NCI-H128 (cell line): ENCODE results near the gene CNKSR3.
A peak's percentile ranks its signal among the peaks of the same experiment; 100 is the strongest.
"Not testable (repeated sequence)": the region's sequence is repeated elsewhere in the genome, so short reads cannot be mapped to it uniquely, and the experiment has no call there.

ENCODE experiments used
- DNase-seq: peaks from one replicate; lab custom pipeline; 2025; ENCODE audit not compliant: unreplicated experiment; lab: John Stamatoyannopoulos, UW

The CNKSR3 gene

GRCh38 chr6:154510144-154510905 lies at the start of gene CNKSR3:
TSS of gene CNKSR3 (minus strand) at chr6:154510685. CDS start at chr6:154510114, 571 bp downstream.
- peak; percentile 93 for DNase-seq

DNA sequence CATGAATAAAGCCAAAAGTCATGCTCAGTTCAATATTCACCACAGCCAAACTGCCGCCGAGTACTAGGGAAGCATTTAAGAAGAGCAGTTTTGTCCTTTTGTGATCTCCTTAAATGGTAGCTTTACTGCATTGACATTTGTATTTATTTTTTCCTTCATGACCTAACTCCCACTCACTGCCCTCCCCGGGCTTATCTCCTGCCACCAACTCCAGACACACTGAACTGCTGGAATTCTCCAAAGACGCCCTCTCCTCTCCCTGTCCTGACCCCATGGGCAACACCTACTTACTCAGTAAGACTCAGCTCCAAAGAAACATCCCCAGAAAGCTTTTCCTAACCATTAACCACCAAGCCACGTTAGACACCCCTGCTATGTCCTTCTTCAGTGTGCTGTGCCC lies 48.5 kb upstream of the CNKSR3 start:
- no peak for DNase-seq

DNA sequence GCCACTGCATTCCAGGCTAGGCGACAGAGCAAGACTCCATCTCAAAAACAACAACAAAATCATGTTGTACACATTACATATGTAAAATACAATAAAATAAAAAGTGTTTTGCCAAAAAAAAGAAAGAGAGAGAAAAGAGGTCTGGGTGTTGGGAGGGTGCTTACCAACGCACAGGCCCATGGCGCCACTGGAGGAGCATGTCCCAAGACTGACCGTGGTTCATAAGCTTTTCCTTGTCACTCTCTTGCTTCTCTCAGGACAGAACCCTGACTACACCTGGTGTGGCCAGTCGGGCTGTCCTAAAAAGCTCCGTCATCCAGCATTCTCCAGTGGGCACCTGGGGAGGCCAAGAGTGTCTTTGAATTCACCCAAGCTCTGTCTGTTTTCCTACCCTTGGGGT lies 48.0 kb upstream of the CNKSR3 start:
- DNase-seq = no peak

GRCh38 chr6:154555073-154555677 lies 44.7 kb upstream of the CNKSR3 start:
- no peak for DNase-seq

DNA sequence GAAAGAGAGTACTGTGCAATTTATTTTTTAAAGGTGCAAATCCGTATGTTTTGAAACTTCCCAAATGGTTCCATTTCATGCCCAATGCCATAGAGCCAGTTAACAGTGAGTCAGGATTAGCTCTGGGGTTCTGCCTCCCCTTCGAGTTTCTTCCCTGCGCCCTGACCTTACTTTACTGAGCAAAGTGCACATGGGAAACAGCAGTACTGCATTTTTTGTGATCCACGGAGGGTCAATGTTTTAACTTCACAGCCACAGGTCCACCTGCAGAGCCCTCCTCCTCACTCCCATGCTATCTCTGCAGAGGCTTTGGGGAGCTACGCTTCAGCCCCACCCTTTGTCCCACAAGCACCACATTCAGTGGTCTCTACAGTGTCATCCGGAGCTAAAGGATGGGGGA lies 44.0 kb upstream of the CNKSR3 start:
- no peak for DNase-seq

GRCh38 chr6:154550779-154551178 lies 40.3 kb upstream of the CNKSR3 start:
- DNase-seq = no peak

DNA sequence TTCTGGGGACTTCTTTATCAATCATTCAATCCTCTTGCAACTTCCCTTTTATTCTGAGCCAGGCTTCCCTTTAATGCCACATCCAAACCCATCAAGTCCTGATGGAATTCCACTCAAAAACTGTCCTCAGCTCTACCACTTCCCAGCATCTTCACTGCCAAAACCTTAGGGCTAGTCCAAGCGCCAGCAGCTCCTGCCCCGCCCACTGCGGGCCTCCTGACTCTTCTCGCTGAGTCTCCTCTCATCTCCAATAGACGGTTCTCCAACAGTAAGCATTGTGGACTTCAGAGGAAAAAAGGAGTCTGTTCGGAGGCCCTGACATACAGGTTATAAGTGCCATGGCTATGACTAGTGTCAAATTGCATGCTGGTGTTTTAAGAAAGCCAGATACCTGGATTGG lies 38.7 kb upstream of the CNKSR3 start:
- no peak for DNase-seq

DNA sequence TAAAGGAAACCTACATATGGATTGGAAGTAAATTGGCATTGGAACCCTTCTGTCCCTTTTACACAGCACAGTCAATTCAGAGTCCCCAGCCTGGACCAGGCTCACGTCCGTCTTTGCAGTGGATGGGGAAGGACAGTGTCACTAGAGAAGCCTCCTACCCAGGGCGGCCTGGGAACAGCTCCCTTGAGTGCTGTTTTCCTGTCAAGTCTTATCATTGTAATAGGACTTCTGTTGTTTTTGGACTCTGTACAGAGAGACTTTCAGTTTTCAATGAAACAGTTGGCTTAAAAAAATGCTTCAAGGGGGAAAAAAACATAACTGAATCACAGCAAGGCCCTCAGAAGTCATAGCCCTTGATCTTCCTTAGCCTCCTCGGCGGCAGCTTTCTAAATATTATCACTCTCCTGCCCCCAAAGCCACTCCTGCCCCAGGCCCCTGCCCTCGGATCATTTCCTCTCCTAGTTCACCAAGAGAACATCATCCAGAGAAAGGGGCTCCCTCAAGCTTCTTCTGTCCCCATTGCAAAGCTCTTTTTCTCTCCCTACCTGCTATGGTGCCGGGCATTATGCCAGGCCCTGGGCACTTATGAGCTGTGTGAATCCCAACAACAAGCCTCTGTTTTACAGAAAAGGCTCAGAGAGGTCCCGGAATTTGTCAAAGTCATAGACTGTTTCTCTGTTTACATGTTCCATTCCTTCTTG lies 37.8 kb upstream of the CNKSR3 start:
- no peak for DNase-seq

DNA sequence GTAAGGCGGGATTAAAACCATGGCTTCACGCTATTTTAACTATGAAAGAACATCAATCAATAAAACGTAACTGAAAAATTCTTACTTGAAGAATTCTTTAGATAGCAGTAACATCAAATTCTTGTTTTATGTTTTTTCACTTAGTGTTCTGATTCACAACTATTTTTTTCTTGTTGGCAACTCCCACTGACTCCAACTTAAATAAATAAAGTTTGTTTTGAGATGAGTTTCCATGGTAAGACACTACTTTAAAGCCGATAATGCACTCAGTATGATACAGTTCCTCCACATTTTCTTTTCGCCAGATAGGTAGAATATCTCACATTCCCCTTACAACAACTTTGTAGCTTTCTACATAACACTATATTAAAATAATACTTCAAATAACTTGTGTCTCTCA lies 33.1 kb upstream of the CNKSR3 start:
- DNase-seq = no peak

- no peak for DNase-seq
These were observed 32.3 kb upstream of the CNKSR3 start for GRCh38 chr6:154542747-154543146.

GRCh38 chr6:154541837-154542236 lies 31.4 kb upstream of the CNKSR3 start:
- DNase-seq = not testable (repeated sequence)

- DNase-seq = no peak
These were observed 29.2 kb upstream of the CNKSR3 start for GRCh38 chr6:154539593-154540269.

DNA sequence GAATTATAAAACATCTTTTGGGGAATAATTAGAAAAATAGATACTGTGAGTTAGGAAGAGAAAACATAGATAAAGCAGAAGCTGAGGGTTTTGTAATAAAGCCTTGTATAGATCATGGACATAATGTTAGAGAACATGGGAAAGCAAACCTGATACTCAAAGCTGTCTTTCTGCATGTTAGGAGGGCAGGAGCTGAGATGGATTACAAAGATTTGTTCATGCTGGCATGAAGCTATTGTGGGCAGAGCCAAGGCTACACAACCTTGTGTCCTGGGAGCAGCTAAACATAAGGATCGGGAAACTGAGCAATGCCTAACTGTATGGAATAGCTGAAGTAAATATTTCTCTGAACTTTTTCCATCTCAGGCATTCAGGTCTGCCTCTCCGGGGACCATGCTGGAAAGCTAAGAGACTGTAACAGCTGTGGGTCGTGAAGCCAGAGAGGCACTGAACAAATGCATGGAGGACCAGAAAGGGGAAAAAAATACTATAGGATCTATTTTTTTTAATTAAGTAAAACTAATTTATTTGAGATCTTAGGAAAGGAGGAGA lies 28.2 kb upstream of the CNKSR3 start:
- no peak for DNase-seq

DNA sequence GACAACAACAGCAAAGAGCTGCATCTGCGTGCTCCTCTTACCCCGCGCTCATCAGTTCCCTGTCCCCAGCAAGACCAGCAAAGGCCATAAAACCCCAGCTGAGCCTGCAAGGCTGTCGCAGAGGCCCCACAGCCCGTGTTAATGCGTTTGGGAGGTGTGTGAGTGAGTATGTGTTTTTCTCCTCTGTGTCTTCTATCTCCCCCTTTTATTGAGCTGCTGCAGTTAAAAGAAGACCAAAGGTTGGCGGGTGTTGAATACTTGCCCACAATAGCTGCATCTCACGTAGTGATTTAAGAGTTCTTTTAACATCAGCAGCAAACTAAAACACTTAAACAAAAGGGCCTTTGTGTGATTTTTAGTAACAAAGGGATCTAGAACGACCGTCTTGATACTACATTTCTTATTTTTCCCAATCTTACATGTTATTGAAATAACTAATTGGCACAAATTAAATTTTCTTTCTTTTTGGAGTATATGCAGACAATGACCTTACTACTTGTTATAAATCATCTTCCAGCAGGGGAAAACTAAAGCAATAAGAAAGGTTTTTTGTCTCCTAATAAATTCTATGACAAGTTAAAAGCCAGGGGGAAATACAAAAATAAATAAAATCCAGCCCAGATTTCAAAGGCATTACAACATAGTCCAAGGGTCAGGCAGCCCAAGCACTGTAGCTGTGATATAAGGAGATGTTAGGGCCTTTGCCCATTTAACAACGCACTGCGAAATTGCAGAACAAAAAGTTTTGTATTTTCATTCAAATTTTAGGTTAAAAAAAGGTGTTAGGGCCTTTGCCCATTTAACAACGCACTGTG lies 27.2 kb upstream of the CNKSR3 start:
- DNase-seq = no peak

DNA sequence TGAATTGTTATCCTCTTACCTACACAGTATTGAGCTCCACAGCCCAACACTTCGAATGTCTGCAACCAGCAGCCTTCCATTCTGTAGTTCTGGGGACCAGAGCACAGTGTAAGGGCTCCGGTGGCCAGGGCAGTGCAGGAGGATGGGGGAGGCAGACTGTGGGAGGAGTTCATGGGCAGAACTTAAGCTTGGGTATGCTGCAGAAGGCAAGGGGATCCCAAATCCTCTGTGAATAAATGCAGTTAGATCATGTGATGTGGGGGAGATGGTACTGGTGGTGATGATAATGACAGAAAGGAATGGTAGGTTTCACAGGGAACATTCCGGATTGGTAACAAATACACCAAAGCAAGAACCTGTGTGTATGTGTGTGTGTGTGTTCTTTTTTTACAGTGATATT lies 26.5 kb upstream of the CNKSR3 start:
- DNase-seq = no peak

- DNase-seq = no peak
These were observed 25.8 kb upstream of the CNKSR3 start for GRCh38 chr6:154536255-154536654.

DNA sequence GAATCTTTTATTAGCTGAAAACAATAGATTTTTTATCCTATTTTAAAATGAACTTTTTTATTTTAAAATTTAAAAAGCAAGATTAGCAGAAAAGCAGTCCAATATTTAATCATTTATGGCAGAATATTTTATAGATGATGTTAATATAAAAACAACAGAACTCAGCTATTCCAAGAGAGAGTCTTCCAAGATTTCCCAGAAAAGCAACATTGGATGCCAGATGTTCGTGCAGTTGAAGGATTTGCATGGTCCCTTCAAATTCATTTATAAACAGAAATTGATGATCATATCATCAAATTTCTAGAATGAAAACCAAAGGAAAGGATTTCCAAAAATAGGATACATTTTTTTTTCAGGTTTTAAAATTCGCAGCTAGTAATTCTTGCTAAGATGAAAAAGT lies 25.4 kb upstream of the CNKSR3 start:
- DNase-seq = no peak

- DNase-seq = no peak
These were observed 24.7 kb upstream of the CNKSR3 start for GRCh38 chr6:154535147-154535546.

GRCh38 chr6:154534531-154534930 lies 24.0 kb upstream of the CNKSR3 start:
- DNase-seq = no peak

- DNase-seq = no peak
These were observed 21.9 kb upstream of the CNKSR3 start for GRCh38 chr6:154532426-154532825.
